ENCODE results near the gene CMTM5. TPM values are rescaled to one million over a fixed set of nuclear protein-coding genes. Genes with fewer than 3 reads are reported as not detected.

The CMTM5 gene
- total RNA-seq, 1 experiment from 2014 or later: not detected

- no peak for TF ChIP-seq REST (IDR thresholded peaks at IDR 0.05; ENCODE audit: low read depth)
- no peak for TF ChIP-seq YY1 (IDR thresholded peaks at IDR 0.05; ENCODE audit: extremely low read depth, insufficient replicate concordance, low read depth, low read length)
- TF ChIP-seq POLR2AphosphoS5 (IDR thresholded peaks at IDR 0.05; ENCODE audit: low read depth, low read length): no peak
- no peak for TF ChIP-seq RAD21 (IDR thresholded peaks at IDR 0.05; ENCODE audit: low read depth)
Measured at GRCh38 chr14:23355871-23356435, 20.9 kb upstream of the CMTM5 start (continued).

GRCh38 chr14:23356662-23357061 lies 20.2 kb upstream of the CMTM5 start:
- H3K27me3 ChIP-seq (ENCODE audit: insufficient read depth, low read length): no peaks in the 10 kb centered on the region
- no peaks in the 10 kb centered on the region for H3K9me2 ChIP-seq (ENCODE audit: insufficient read depth)
- DNase-seq (ENCODE audit: low read depth, low spot score) (no peak), ATAC-seq (no peak)
- H3K79me2 ChIP-seq (ENCODE audit: insufficient read depth, low read length): no peaks in the 10 kb centered on the region
- TF ChIP-seq SP1 (IDR thresholded peaks at IDR 0.05; ENCODE audit: low read depth) (no peak), EGR1 (IDR thresholded peaks at IDR 0.05; ENCODE audit: low read depth) (no peak), YY1 (IDR thresholded peaks at IDR 0.05; ENCODE audit: extremely low read depth, insufficient replicate concordance, low read depth, low read length) (no peak), FOSL1 (IDR thresholded peaks at IDR 0.05; ENCODE audit: low read depth) (no peak), SIN3A (IDR thresholded peaks at IDR 0.05; ENCODE audit: low read depth) (no peak), EZH2phosphoT487 (IDR thresholded peaks at IDR 0.05; ENCODE audit: borderline replicate concordance) (no peak), ZFX (IDR thresholded peaks at IDR 0.05) (no peak), CBX3 (IDR thresholded peaks at IDR 0.05; ENCODE audit: low read depth) (no peak), ATF3 (IDR thresholded peaks at IDR 0.05) (no peak)
- ChIA-PET POLR2A (no interaction called here), RAD21 (ENCODE audit: low non-redundant PET in 1 of 2, low total read pairs in 2 of 2, uncharacterized antibody in 2 of 2, unreplicated experiment in 2 of 2) (no interaction called here), CTCF (interaction anchor here (0.6 kb wide), 1 partner anchor 205 kb away, joined by 4 read pairs; no protein-coding TSS in a partner anchor)
- BruUV-seq (replicated peaks): no TSS peak
- no peak overlapping the region for H3K9ac ChIP-seq (ENCODE audit: low read length)
- no peak overlapping the region for H3K27ac ChIP-seq (ENCODE audit: low read depth, low read length)
- H3K9me3 ChIP-seq (ENCODE audit: control insufficient read depth in 1 of 2, insufficient read depth in 1 of 2, low read depth in 1 of 2, low read length in 2 of 2): no peaks in the 10 kb centered on the region
- H3K36me3 ChIP-seq (ENCODE audit: control insufficient read depth in 1 of 2, insufficient read depth in 2 of 2, low read length in 2 of 2): no peaks in the 10 kb centered on the region
- H3K4me2 ChIP-seq (ENCODE audit: low read length): no peak overlapping the region
- no peak overlapping the region for H2AFZ ChIP-seq (ENCODE audit: low read depth, low read length, poor library complexity, severe bottlenecking)
- 0 out of 4 replicates have a peak, but pooled peaks cover 0 to 2% of the 10 kb centered on the region in 2 experiments for H3K4me1 ChIP-seq (ENCODE audit: control insufficient read depth in 1 of 2, insufficient read depth in 2 of 2, low read length in 2 of 2)
- H3K4me3 ChIP-seq (replicated peaks in 1 of 2; ENCODE audit: low read depth in 1 of 2, low read length in 2 of 2): no peak overlapping the region
- H4K20me1 ChIP-seq (ENCODE audit: insufficient read depth): no peaks in the 10 kb centered on the region
- intact Hi-C loops (cut with micrococcal nuclease): no loop called here

Measured in HCT116 (cell line).